Neural cell (in vitro differentiated cells): ENCODE results near the gene DCBLD1.

Source experiments
- EP300 ChIP-seq: fragments of 450-650 bp; conservative IDR thresholded peaks from 2 replicates; pipeline ENCODE4 v1.6.1; 2014; ENCODE audit warnings: antibody characterized with exemption, mild to moderate bottlenecking, moderate library complexity; ENCODE audit not compliant: poor library complexity, severe bottlenecking
- EZH2 ChIP-seq: fragments of 200-600, 300-800 bp; shearing (Covaris generic), sonication (generic); IDR thresholded peaks from 2 replicates; pipeline ENCODE4 v1.6.1; 2014; ENCODE audit warnings: antibody characterized with exemption, low read length, borderline replicate concordance, mild to moderate bottlenecking; ENCODE audit not compliant: insufficient read depth, poor library complexity, severe bottlenecking
- POLR2AphosphoS5 ChIP-seq: IDR thresholded peaks from 2 replicates; pipeline ENCODE4 v1.6.1; 2012
- TF ChIP-seq, protein P1 (sequence below): fragments of 450-650 bp; IDR thresholded peaks from 2 replicates; pipeline ENCODE4 v1.5.1; 2014; ENCODE audit warnings: antibody characterized with exemption, mild to moderate bottlenecking, moderate library complexity; ENCODE audit not compliant: poor library complexity, severe bottlenecking

DNA sequence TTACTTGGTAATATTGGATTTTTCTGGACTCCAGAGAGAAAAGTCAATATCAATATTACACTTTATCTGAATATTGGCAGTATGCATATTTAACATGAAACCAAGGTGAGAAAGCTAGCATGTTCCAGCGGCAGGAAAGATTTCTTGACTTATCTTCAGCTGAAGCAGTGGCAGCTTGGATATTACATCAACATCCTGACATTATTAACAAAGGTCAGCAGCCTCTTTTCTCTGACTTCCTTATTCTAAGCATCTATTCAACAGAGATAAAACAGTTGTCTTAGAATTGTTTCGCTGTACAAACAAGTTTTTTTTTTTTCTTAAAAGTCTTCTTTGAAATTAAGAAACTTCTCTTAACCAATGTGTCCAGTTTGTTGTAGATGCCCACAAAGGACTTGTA lies 11.8 kb downstream of the DCBLD1 start:
- TF ChIP-seq, protein P1, sequence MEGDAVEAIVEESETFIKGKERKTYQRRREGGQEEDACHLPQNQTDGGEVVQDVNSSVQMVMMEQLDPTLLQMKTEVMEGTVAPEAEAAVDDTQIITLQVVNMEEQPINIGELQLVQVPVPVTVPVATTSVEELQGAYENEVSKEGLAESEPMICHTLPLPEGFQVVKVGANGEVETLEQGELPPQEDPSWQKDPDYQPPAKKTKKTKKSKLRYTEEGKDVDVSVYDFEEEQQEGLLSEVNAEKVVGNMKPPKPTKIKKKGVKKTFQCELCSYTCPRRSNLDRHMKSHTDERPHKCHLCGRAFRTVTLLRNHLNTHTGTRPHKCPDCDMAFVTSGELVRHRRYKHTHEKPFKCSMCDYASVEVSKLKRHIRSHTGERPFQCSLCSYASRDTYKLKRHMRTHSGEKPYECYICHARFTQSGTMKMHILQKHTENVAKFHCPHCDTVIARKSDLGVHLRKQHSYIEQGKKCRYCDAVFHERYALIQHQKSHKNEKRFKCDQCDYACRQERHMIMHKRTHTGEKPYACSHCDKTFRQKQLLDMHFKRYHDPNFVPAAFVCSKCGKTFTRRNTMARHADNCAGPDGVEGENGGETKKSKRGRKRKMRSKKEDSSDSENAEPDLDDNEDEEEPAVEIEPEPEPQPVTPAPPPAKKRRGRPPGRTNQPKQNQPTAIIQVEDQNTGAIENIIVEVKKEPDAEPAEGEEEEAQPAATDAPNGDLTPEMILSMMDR: no peak
- no peak for TF ChIP-seq EZH2
- no peak for TF ChIP-seq EP300
- no peak for TF ChIP-seq POLR2AphosphoS5
